Esophagus muscularis mucosa (tissue), 4 donors: ENCODE data around the gene TMEM140.

Experiments used
- EP300 ChIP-seq: sonication (generic); formaldehyde crosslinking; IDR thresholded peaks from one replicate; pipeline ENCODE4 v1.6.1; 2017; ENCODE audit warnings: antibody characterized with exemption
- POLR2A ChIP-seq: fragments of 450-650 bp; IDR thresholded peaks from one replicate; pipeline ENCODE4 v1.6.1; 2017; ENCODE audit warnings: antibody characterized with exemption, moderate library complexity, mild to moderate bottlenecking, low read depth
- TF ChIP-seq, protein P1 (sequence below), 3 experiments: fragments of 200-600 bp in 2 of 3; fragments of 450-650 bp in 1 of 3; sonication (generic) in 2 of 3; IDR thresholded peaks; one replicate each; pipeline ENCODE4 v1.5.1; 2017 to 2019; ENCODE audit warnings: antibody characterized with exemption in 3 of 3, mild to moderate bottlenecking in 2 of 3, moderate library complexity in 1 of 3

- no peak for TF ChIP-seq POLR2A
- TF ChIP-seq, protein P1, sequence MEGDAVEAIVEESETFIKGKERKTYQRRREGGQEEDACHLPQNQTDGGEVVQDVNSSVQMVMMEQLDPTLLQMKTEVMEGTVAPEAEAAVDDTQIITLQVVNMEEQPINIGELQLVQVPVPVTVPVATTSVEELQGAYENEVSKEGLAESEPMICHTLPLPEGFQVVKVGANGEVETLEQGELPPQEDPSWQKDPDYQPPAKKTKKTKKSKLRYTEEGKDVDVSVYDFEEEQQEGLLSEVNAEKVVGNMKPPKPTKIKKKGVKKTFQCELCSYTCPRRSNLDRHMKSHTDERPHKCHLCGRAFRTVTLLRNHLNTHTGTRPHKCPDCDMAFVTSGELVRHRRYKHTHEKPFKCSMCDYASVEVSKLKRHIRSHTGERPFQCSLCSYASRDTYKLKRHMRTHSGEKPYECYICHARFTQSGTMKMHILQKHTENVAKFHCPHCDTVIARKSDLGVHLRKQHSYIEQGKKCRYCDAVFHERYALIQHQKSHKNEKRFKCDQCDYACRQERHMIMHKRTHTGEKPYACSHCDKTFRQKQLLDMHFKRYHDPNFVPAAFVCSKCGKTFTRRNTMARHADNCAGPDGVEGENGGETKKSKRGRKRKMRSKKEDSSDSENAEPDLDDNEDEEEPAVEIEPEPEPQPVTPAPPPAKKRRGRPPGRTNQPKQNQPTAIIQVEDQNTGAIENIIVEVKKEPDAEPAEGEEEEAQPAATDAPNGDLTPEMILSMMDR (IDR thresholded peaks at IDR 0.05), result no peak
- TF ChIP-seq EP300, result no peak
Observed at GRCh38 chr7:135158874-135159273, 11.0 kb downstream of the TMEM140 start.
